Mammary epithelial cell (primary cell): ENCODE data around the gene CABP1.

Experiments used
- CTCF ChIP-seq, 2 donors: IDR thresholded peaks in 1 of 2; conservative IDR thresholded peaks in 1 of 2; 2 replicates each; pipeline ENCODE4 v1.5.1; 2011 to 2012; ENCODE audit warnings: inconsistent platforms in 2 of 2, low read length in 2 of 2, mild to moderate bottlenecking in 2 of 2, control low read depth in 1 of 2, low read depth in 1 of 2; ENCODE audit not compliant: insufficient read depth in 1 of 2; ENCODE audit errors: extremely low read depth in 1 of 2
- EZH2 ChIP-seq: IDR thresholded peaks from 2 replicates; pipeline ENCODE4 v1.6.1; 2012; ENCODE audit warnings: low read length, inconsistent platforms, borderline replicate concordance

GRCh38 chr12:120663741-120664140 is 23.3 kb downstream of the CABP1 start:
- TF ChIP-seq CTCF (conservative IDR thresholded peaks at IDR 0.05 in 1 of 2, IDR thresholded peaks at IDR 0.05 in 1 of 2; ENCODE audit: extremely low read depth in 1 of 2, insufficient read depth in 1 of 2, low read depth in 1 of 2, low read length in 2 of 2) (no peak), EZH2 (no peak)
